ENCODE measurements around the gene SNX7. TPM values are rescaled to one million over a fixed set of nuclear protein-coding genes. Genes with fewer than 3 reads are reported as not detected.
A peak's percentile ranks its signal among the peaks of the same experiment; 100 is the strongest.

Gene SNX7
- total RNA-seq, 2 donors from 2014 or later = 43.9 to 45.9 TPM

GRCh38 chr1:98749152-98749756, 87.7 kb downstream of the SNX7 start:
- DNase-seq (no peak), ATAC-seq (no peak)
- intact Hi-C loops (cut with DNase I, micrococcal nuclease) = no loop called here

- DNase-seq (no peak), ATAC-seq (no peak)
- intact Hi-C loops (cut with DNase I, micrococcal nuclease) = no loop called here
Observed at GRCh38 chr1:98754176-98754575, 92.7 kb downstream of the SNX7 start.

- intact Hi-C loops (cut with DNase I, micrococcal nuclease) = no loop called here
- ATAC-seq = peak; percentile 62
Observed at GRCh38 chr1:98761219-98761865, 99.8 kb downstream of the SNX7 start.

DNA sequence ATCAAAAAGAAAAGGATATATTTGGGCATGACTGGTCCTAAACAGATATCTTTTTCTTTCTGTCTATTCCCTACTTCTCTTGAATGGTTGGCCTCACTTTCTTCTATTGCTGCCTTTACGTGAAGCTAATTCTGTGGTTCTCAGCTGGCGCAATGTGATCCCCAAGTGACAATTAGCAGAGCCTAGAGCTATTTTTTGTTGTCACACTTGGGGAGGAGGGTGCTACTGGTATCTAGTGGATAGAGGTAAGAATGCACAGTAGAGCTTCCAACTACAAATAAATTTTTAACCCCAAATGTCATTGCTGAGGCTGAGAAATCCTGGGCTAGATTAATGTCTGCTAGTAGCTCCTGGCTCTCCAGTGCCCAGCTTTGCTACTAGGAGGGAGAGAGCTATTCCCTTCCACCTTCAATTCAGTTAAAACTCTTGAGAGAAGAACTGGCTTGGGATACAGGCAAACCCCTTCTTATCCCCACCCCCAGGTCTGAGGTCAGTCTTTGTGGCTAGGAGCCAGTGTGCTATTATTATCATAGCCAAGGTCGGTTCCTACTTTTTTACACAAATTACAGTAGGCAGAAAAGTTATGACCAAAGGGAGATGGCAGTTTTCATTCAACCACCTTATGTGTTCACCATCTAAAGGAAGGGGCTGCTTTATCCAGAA, 102.1 kb downstream of the SNX7 start:
- intact Hi-C loops (cut with DNase I, micrococcal nuclease) = no loop called here
- DNase-seq (no peak), ATAC-seq (no peak)

More at GRCh38 chr1:98761219-98761865, 99.8 kb downstream of the SNX7 start:
- no peak for DNase-seq

DNA sequence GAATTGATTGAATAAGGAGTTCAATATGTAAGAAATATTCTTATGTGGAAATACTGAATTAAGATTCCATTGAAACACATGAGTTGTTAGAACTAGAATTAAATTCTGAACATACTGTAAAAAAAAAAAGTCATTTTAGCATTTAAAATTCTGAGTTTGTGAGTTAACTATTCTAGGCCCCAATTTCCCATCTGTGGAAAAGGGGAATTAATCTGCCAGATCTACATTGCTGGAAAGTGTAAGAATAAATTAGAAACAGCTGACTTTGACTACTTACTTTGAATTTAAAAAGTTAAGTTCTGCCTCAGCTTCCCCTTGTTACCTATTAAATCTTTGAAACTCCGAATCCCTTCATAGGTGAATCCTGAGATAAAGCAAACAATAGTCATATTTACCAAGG, 103.0 kb downstream of the SNX7 start:
- intact Hi-C loops (cut with DNase I, micrococcal nuclease) = no loop called here
- no peak for ATAC-seq
- no peak for DNase-seq

GRCh38 chr1:98766255-98766654, 104.7 kb downstream of the SNX7 start:
- DNase-seq (no peak), ATAC-seq (no peak)
- intact Hi-C loops (cut with DNase I, micrococcal nuclease) = no loop called here

- intact Hi-C loops (cut with DNase I, micrococcal nuclease) = no loop called here
- no peak for ATAC-seq
- DNase-seq = no peak
Observed at GRCh38 chr1:98769162-98769561, 107.6 kb downstream of the SNX7 start.

- no peak for DNase-seq
- intact Hi-C loops (cut with DNase I, micrococcal nuclease) = no loop called here
- no peak for ATAC-seq
Observed at GRCh38 chr1:98781906-98782305, 120.4 kb downstream of the SNX7 start.

- intact Hi-C loops (cut with DNase I, micrococcal nuclease) = no loop called here
- DNase-seq = no peak
Observed at GRCh38 chr1:98783821-98784220, 122.3 kb downstream of the SNX7 start.

DNA sequence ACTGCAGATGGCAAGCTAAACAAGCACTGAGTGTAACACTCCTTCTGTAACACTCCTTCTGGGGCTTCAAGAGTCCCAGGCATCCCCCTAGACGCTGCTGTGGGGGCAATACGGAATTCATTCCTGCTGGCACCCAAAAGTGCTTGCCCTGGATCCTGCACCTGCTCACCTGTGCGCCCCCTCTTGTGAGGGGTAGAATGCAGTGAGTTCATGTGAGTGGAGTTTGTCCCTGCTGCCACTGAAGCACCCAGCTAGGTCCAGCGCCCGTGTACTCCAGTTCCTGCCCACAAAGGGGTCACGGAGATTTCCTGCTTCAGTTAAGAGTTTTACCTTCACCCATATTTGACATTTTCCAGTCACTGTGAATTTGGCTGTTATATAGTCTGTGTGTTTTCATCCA, 130.0 kb downstream of the SNX7 start:
- ATAC-seq = no peak
- intact Hi-C loops (cut with DNase I, micrococcal nuclease) = no loop called here
- DNase-seq = no peak

More at GRCh38 chr1:98783821-98784220, 122.3 kb downstream of the SNX7 start:
- no peak for ATAC-seq

DNA sequence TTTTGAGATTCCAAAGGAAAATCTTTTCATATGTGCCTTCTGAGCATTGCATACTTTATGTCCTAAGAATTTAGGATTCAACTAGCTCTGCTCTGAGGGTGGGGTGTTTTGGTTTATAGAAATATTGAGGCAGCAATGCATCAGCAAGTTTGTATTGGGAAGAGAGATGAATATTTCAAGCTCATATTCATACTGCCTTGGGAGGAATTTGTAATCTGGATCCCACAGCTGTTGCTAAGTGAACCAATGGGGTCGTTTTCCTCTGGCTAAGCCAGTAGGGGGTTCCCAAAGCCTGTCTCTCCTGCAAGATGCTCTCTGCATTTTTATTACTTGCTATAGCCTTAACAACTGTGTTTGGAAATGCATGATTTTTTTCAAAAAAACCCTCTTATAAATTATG, 130.6 kb downstream of the SNX7 start:
- intact Hi-C loops (cut with DNase I, micrococcal nuclease) = no loop called here
- DNase-seq (no peak), ATAC-seq (no peak)

- DNase-seq (no peak), ATAC-seq (no peak)
- intact Hi-C loops (cut with DNase I, micrococcal nuclease) = no loop called here
Observed at GRCh38 chr1:98793136-98793535, 131.6 kb downstream of the SNX7 start.

GRCh38 chr1:98794196-98794886, 132.8 kb downstream of the SNX7 start:
- peak in 1 of 2 donors; percentile 36 for DNase-seq
- intact Hi-C loops (cut with DNase I, micrococcal nuclease) = no loop called here
- ATAC-seq = peak; percentile 99

DNA sequence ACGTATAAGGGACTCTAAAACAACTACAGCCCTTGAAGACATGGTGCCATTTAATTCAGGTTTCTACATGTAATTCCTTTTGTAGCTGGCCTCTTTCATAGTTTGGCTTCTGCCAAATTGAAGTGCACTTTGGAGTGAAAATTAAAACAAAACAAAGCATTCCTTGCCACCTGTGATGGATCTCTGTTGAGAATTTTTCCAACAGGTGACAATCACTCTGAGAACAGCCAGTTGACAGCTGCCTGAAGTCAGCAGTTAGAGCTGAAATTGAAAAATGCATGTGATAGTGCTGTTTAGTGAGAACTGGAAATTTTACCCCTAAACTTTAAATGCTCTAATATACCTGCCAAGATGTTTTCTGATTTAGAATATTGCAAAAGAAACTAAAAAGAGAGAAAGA, 134.5 kb downstream of the SNX7 start:
- intact Hi-C loops (cut with DNase I, micrococcal nuclease) = no loop called here
- ATAC-seq = no peak
- DNase-seq = no peak

GRCh38 chr1:98797506-98797905, 136.0 kb downstream of the SNX7 start:
- intact Hi-C loops (cut with DNase I, micrococcal nuclease) = no loop called here
- DNase-seq (no peak), ATAC-seq (no peak)
